Spleen (tissue), 7 donors: ENCODE data around the gene VRK3.

Experiments
- CTCF ChIP-seq, 11 experiments: fragments of 200-600 bp in 7 of 11; fragments of 450-650 bp in 4 of 11; sonication (generic) in 4 of 11; IDR thresholded peaks in 8 of 11; conservative IDR thresholded peaks in 3 of 11; 1 replicate in 7 of 11; 2 replicates in 4 of 11; pipeline versions ENCODE4 v1.4.0 to v1.8.0; 2016 to 2021; ENCODE audit warnings: antibody characterized with exemption in 11 of 11, inconsistent platforms in 4 of 11, mild to moderate bottlenecking in 1 of 11
- POLR2AphosphoS5 ChIP-seq, 3 donors: sonication (generic); formaldehyde crosslinking; IDR thresholded peaks; one replicate each; pipeline ENCODE4 v1.5.1; 2017; ENCODE audit warnings: antibody characterized with exemption in 3 of 3
- donor health status: DM: no; HTN: no; CAD: no; lungs with moderate emphysema.
- donor health status: DM: no; HTN: no; CAD: no.
- donor health status: DM: no; HTN: no; CAD: no.

- TF ChIP-seq CTCF (IDR thresholded peaks at IDR 0.05 in 8 of 11, conservative IDR thresholded peaks at IDR 0.05 in 3 of 11) (no peak), POLR2AphosphoS5 (IDR thresholded peaks at IDR 0.05) (no peak)
These were observed 67.8 kb downstream of the VRK3 start for GRCh38 chr19:49957262-49957915.
